Measurements from ENCODE around the gene SNX8.
"Not testable (repeated sequence)": the region's sequence is repeated elsewhere in the genome, so short reads cannot be mapped to it uniquely, and the experiment has no call there.

Gene SNX8

DNA sequence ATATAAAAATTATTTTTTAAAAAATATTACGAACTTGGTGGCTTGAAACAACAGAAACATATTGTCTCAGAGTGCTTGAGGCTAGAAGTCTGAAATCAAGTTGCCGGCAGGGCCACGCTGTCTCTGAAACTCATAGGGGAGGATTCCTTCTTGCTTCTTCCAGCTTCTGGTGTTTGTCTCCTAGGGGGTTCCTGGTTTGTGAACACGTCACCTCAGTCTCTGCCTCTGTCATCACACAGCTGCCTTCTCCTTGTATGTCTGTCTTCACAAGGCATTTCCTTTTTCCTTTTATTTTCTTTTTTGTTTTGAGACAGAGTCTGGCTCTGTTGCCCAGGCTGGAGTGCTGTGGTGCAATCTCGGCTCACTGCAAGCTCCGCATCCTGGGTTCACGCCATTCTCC, 12.7 kb upstream of the SNX8 start:
- DNase-seq: no peak

- no peak for DNase-seq
Observed at GRCh38 chr7:2325162-2325561, 10.9 kb upstream of the SNX8 start.

- no peak for DNase-seq
Observed at GRCh38 chr7:2321020-2321419, 6.8 kb upstream of the SNX8 start.

- DNase-seq: no peak
Observed at GRCh38 chr7:2317556-2318293, 3.5 kb upstream of the SNX8 start.

DNA sequence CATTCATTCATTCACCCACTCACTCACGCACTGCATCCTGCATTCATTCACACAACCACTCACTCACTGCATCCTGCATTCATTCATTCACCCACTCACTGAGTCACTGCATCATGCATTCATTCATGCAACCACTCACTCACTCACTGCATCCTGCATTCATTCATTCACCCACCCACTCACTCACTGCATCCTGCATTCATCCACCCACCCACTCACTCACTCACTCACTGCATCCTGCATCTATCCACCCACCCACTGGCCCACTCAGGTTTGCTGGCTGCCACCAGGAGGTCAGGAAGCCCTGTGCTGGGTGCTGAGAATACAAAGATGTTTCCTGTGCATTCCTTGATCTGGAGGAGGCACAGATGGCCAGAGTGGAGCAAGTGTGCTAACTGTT, 2.3 kb upstream of the SNX8 start:
- DNase-seq: no peak

- no peak for DNase-seq
Observed at GRCh38 chr7:2315787-2316186, 1.5 kb upstream of the SNX8 start.

- DNase-seq: not testable (repeated sequence)
Observed at GRCh38 chr7:2314956-2315530, 802 bp upstream of the SNX8 start.

DNA sequence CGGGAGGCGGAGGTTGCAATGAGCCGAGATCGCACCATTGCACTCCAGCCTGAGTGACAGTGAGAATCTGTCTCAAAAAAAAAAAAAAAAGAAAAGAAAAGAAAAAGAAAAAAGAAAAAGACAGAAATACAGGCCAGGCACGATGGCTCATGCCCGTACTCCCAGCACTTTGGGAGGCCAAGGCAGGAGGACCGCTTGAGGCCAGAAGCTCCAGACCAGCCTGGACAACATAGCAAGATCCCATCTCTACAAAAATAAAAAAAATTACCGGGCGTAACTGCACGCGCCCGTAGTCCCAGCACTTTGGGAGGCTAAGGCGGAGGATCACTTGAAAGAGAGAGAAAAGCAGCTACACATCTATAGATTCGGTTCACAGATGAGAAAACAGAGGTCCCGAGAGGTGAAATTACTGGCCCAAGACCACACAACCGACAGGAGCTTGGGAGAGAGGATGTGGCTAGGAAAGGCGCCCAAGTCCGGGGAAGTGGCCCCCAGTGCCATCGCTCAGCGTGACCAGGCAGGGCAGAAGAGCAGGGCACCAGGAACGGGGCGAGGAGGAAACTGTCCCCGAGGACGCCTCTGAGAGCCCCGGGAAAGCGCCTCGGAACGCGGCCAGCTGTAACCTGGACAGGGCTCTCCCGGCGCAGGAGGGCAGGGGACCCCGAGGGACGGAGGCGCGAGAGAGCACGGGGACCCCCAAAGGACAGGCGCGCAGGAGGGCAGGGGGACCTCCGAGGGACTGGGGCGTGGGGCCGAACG, 612 bp downstream of the SNX8 start:
- peak; percentile 15 for DNase-seq

- no peak for DNase-seq
Observed at GRCh38 chr7:2312267-2312929, 1.8 kb downstream of the SNX8 start.

DNA sequence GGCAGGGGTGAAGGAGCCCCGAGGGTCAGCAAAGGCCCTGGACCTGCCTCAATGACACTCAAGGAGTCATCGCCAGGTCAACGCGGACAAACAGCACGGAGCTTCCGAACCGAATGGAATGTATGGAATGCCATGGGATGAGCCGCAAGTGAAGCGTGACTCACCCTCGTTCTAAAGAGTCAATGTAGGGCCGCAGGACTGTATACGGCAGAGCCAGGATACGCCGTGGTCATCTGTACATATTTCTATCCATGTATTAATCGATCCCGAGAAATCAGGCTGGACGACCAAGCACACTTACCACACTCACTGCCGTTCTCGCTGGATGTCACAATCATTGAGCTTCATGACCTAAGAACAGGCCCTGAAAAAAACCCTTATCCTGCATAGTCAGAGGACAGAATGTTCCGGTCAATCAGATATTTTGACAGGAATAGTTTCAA, 4.3 kb downstream of the SNX8 start:
- DNase-seq: no peak

- DNase-seq: no peak
Observed at GRCh38 chr7:2307690-2308107, 6.5 kb downstream of the SNX8 start.

- no peak for DNase-seq
Observed at GRCh38 chr7:2306688-2307087, 7.6 kb downstream of the SNX8 start.

DNA sequence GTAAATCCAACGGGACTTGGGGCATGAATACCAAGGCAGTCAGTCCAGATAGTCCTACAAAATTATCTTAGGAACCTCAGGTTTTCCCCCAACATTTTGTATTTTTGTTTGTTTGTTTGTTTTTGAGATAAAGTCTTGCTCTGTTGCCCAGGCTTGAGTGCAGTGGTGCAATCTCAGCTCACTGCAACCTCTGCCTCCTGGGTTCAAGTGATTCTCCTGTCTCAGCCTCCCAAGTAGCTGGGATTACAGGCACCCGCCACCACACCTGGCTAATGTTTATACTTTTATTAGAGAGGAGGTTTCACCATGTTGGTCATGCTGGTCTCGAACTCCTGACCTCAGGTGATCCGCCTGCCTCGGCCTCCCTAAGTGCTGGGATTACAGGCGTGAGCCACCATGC, 9.0 kb downstream of the SNX8 start:
- DNase-seq: not testable (repeated sequence)

- DNase-seq: not testable (repeated sequence)
Observed at GRCh38 chr7:2303520-2303919, 10.7 kb downstream of the SNX8 start.

DNA sequence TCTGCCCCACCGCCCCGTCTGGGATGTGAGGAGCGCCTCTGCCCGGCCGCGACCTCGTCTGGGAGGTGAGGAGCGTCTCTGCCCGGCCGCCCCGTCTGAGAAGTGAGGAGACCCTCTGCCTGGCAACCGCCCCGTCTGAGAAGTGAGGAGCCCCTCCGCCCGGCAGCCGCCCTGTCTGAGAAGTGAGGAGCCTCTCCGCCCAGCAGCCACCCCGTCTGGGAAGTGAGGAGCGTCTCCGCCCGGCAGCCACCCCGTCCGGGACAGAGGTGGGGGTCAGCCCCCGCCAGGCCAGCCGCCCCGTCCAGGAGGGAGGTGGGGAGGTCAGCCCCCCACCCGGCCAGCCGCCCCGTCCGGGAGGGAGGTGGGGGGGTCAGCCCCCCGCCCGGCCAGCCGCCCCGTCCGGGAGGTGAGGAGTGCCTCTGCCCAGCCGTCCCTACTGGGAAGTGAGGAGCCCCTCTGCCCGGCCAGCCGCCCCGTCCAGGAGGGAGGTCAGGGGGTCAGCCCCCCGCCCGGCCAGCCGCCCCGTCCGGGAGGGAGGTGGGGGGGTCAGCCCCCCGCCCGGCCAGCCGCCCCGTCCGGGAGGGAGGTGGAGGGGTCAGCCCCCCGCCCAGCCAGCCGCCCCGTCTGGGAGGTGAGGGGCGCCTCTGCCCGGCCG, 11.4 kb downstream of the SNX8 start:
- DNase-seq: not testable (repeated sequence)

GRCh38 chr7:2301511-2301863, 12.8 kb downstream of the SNX8 start:
- DNase-seq: no peak

- DNase-seq: no peak
Observed at GRCh38 chr7:2299870-2300512, 14.2 kb downstream of the SNX8 start.

DNA sequence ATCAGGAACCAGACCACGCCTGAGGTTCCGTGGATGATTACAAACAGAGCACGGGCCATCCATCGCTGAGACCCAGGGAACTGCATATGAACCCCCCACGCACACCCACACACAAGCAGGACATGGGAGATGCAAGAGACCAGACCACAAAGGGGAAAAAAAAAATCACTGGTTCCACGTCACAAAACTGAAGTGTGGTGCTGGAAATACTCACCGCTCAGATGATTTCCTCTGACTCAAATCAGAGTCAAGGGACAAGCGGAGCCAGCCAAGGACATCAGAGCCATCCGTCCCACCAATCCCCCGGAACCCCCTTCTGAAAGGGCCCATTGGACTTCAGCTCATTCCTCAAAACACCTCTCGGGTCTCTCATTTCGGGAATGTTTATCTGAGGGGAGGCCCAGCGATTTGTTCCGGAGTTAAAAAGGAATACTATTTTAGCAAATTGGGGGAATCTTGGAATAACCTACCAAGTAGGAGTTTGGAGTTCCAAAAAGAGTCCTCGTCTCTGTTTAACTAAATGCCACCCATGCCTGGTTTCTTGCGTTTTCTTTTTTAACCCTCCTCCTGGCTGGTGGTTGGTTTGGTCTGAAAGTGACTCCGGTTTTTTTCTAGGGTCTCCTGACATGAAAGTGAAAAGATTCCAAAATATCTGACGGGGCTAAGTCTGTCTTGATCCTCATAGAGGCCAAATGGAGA, 15.0 kb downstream of the SNX8 start:
- no peak for DNase-seq

DNA sequence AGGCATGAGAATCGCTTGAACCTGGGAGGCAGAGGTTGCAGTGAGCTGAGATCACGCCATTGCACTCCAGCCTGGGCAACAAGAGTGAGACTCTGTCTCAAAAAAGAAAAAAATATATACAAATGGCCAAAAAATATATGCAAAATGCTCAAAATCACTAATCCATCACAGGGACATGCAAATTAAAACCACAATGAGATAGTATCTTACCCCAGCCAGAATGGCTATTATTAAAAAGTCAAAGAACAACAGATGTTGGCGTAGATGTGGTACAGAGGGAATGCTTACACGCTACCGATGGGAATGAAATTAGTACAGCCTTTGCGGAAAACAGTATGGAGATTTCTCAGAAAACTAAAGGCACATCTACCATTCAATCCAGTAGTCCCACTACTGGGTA, 17.4 kb downstream of the SNX8 start:
- no peak for DNase-seq

DNA sequence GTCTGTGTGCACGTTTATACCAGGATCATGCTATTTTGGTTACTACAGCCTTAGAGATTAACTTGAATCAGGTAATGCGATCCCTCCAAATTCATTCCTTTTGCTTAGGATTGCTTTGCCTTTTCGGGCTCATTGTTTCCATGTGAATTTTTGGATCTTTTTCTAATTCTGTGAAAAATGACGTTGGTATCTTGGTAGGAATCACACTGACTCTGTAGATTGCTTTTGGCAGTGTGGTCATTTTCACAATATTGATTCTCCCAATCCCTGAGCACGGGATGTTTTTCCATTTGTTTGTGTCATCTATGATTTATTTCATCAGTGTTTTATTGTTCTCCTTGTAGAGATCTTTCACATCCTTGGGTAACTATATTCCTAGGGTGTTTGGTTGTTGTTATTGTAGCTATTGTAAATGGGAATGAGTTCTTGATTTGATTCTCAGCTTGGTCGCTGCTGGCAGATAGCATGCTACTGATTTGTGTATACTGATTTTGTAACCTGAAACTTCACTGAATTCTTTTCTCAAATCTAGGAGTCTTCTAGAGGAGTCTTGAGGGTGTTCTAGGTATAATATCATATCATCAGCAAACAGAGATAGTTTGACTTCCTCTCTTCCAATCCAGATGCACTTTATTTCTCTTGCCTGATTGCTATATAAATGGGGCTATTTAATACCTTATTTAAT, 18.2 kb downstream of the SNX8 start:
- no peak for DNase-seq

DNA sequence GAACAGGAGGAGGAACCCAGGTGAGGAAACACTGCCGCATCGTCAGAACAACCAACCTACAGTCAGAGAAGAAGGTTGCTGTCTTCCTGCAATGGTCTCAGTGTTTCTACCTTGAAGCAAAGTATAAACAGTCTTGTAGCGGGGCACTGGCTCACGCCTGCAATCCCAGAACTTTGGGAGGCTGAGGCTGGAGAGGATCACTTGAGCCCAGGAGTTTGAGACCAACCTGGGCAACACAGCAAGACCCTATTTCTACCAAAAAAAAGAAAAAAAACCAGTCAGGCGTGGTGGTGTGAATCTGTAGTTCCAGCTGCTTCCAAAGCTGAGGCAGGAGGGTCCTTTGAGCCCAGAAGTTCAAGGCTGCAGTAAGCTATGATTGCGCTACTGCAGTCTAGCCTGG, 23.4 kb downstream of the SNX8 start:
- DNase-seq: no peak

Measured in NCI-H1092 treated with DMSO at 0.1 percent for 48 hours (cell line).